Gastroesophageal sphincter (tissue), 4 donors: ENCODE results near the gene GIMAP2. TPM values are rescaled to one million over a fixed set of nuclear protein-coding genes. Genes with fewer than 3 reads are reported as not detected.

Experiments used
- ATAC-seq: fragments of 150-250 bp; one replicate; pipeline ENCODE4 v1.9.1; 2016; ENCODE audit warnings: mild to moderate bottlenecking, moderate library complexity
- H3K27ac ChIP-seq, 4 donors: fragments of 200-600 bp; sonication (generic) in 3 of 4; 1 replicate in 3 of 4; 2 replicates in 1 of 4; pipeline ENCODE4 v1.5.1; 2016 to 2019
- H3K27me3 ChIP-seq: fragments of 200-600 bp; sonication (generic); one replicate; pipeline ENCODE4 v1.5.1; 2019
- H3K36me3 ChIP-seq, 2 donors: fragments of 200-600 bp; sonication (generic); one replicate each; pipeline ENCODE4 v1.5.1; 2019; ENCODE audit warnings: control low read depth in 1 of 2
- H3K4me1 ChIP-seq, 3 donors: fragments of 200-600 bp; sonication (generic); 1 replicate in 2 of 3; 2 replicates in 1 of 3; pipeline ENCODE4 v1.5.1; 2016 to 2019; ENCODE audit warnings: control low read depth in 2 of 3
- H3K4me3 ChIP-seq, 2 donors: fragments of 200-600 bp; sonication (generic); one replicate each; pipeline ENCODE4 v1.5.1; 2019; ENCODE audit warnings: mild to moderate bottlenecking in 1 of 2, moderate library complexity in 1 of 2
- H3K9me3 ChIP-seq, 3 donors: fragments of 200-600 bp; sonication (generic); one replicate each; pipeline ENCODE4 v1.5.1; 2017 to 2019; ENCODE audit warnings: control low read depth in 2 of 3
- CTCF ChIP-seq, 4 experiments: fragments of 200-600 bp in 2 of 4; fragments of 450-650 bp in 2 of 4; sonication (generic) in 1 of 4; IDR thresholded peaks; one replicate each; pipeline ENCODE4 v1.5.1; 2017 to 2019; ENCODE audit warnings: antibody characterized with exemption in 4 of 4, mild to moderate bottlenecking in 2 of 4, moderate library complexity in 2 of 4
- EP300 ChIP-seq: sonication (generic); formaldehyde crosslinking; IDR thresholded peaks from one replicate; pipeline ENCODE4 v1.6.1; 2017; ENCODE audit warnings: antibody characterized with exemption, mild to moderate bottlenecking
- POLR2A ChIP-seq, 2 donors: fragments of 450-650 bp; IDR thresholded peaks; one replicate each; pipeline ENCODE4 v1.6.1; 2017; ENCODE audit warnings: antibody characterized with exemption in 2 of 2, mild to moderate bottlenecking in 2 of 2, moderate library complexity in 1 of 2
- POLR2AphosphoS5 ChIP-seq: sonication (generic); formaldehyde crosslinking; IDR thresholded peaks from one replicate; pipeline ENCODE4 v1.6.1; 2017; ENCODE audit warnings: antibody characterized with exemption
- WGBS, 2 donors: methylation state at CpG; one replicate each; pipeline ENCODE4 v1.1.5; 2018; ENCODE audit warnings: low coverage in 1 of 2; 5-methylcytosine and 5-hydroxymethylcytosine counted together
- total RNA-seq, 4 donors: library from RNA; depleted of rRNA; stranded (reverse); fragments of >200 nt; gene quantifications; one replicate each; pipeline ENCODE4 v1.1.0, GENCODE V29; 2016

Gene GIMAP2
- total RNA-seq, 4 donors from 2014 or later, result 3.3 to 14.9 (median 9.7) TPM

- no peak for ATAC-seq
- TF ChIP-seq EP300 (no peak), POLR2AphosphoS5 (no peak), CTCF (IDR thresholded peaks at IDR 0.05) (no peak), POLR2A (IDR thresholded peaks at IDR 0.05) (no peak)
- WGBS, 2 donors, result 85 to 89% methylated on average over 2 to 5 of the region's 5 CpGs
- peaks cover 0 to 10% (median 0%) of the 10 kb centered on the region in 3 donors for H3K9me3 ChIP-seq
- H3K36me3 ChIP-seq, result no peaks in the 10 kb centered on the region
- no peak overlapping the region for H3K27ac ChIP-seq
- peaks cover 3% of the 10 kb centered on the region for H3K27me3 ChIP-seq
- peaks cover 0 to 4% (median 0%) of the 10 kb centered on the region in 3 donors for H3K4me1 ChIP-seq
- no peak overlapping the region for H3K4me3 ChIP-seq
Observed at GRCh38 chr7:150733482-150734095, 48.1 kb downstream of the GIMAP2 start.

- WGBS, 2 donors, result 85 to 87% methylated on average over 3 of the region's 3 CpGs
- Histone ChIP-seq H3K9me3 (peaks cover 0 to 6% (median 0%) of the 10 kb centered on the region in 3 donors), H3K4me1 (peaks cover 0 to 4% (median 0%) of the 10 kb centered on the region in 3 donors), H3K36me3 (no peaks in the 10 kb centered on the region), H3K27me3 (peaks cover 3% of the 10 kb centered on the region), H3K27ac (no peak overlapping the region), H3K4me3 (no peak overlapping the region)
- no peak for TF ChIP-seq POLR2A (IDR thresholded peaks at IDR 0.05)
- ATAC-seq, result no peak
Observed at GRCh38 chr7:150734254-150734653, 48.7 kb downstream of the GIMAP2 start.

- WGBS, 2 donors, result 39 to 44% methylated on average over 2 to 3 of the region's 3 CpGs
- H3K27ac ChIP-seq, result no peak overlapping the region
Observed at GRCh38 chr7:150735596-150736358, 50.3 kb downstream of the GIMAP2 start.

GRCh38 chr7:150736864-150737263 lies 51.4 kb downstream of the GIMAP2 start:
- TF ChIP-seq POLR2A (IDR thresholded peaks at IDR 0.05) (no peak), EP300 (no peak), CTCF (IDR thresholded peaks at IDR 0.05) (no peak), POLR2AphosphoS5 (no peak)
- peak overlapping the region in 1 of 2 donors; percentile 50 for H3K4me3 ChIP-seq
- WGBS, 2 donors, result no CpG with 5 or more reads among the region's 4 CpGs

More at GRCh38 chr7:150735596-150736358, 50.3 kb downstream of the GIMAP2 start:
- no peak for ATAC-seq
- H3K4me3 ChIP-seq, result no peak overlapping the region
- no peaks in the 10 kb centered on the region for H3K9me3 ChIP-seq
- TF ChIP-seq POLR2AphosphoS5 (no peak), EP300 (no peak), POLR2A (IDR thresholded peaks at IDR 0.05) (no peak), CTCF (IDR thresholded peaks at IDR 0.05) (no peak)
- H3K27me3 ChIP-seq, result peaks cover 3% of the 10 kb centered on the region
- H3K4me1 ChIP-seq, result peaks cover 0 to 4% (median 0%) of the 10 kb centered on the region in 3 donors
- no peaks in the 10 kb centered on the region for H3K36me3 ChIP-seq

DNA sequence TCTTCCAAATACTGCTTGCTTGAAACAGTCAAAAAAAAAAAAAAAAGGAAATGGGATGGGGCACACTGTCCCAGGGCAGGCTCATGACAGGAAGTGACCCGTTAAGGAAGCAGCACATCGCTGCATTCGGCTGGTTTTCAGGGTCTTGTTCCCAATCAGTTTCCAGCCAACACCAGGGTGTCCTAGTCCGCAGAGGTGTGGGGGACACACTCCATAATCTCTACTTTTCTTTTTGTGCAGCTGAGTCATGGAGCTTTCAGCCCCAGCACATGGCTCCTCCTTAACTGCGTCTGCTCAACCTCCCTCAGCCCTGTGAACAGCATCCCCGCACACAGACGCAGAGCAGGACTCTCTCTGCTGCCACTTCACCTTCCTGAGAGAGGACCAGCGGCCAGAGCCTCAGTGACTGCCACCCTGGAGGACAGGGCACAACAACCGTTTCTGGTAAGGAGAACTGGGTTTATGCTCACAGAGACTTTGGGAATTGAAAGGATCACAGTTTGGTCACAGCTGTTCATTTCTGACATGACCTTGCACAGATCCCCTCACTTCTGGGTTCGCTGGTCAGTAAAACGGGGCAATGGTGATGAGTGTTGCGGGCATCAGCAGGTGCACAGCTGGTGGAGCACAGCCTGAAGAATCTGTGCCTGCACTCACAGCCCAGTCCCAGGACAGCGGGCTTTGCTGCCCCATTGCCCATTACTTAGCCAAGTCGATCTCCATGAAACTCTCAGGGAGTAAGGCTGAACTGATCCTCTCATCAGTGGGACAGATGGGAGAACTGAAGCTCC lies 52.0 kb downstream of the GIMAP2 start, which contains the start of gene GIMAP5:
GIMAP5 (plus strand) TSS at position 154 of the 791 bp plus-strand sequence. CDS start 3,467 bp downstream, outside the sequence.
- H3K36me3 ChIP-seq, result peaks cover 0 to 11% of the 10 kb centered on the region in 2 donors
- peak within 1 kb of the TSS; percentile 37 to 50 for H3K4me3 ChIP-seq
- peaks cover 3% of the 10 kb centered on the region for H3K27me3 ChIP-seq
- H3K4me1 ChIP-seq, result peaks cover 0 to 18% (median 0%) of the 10 kb centered on the region in 3 donors
- H3K9me3 ChIP-seq, result no peaks in the 10 kb centered on the region
- 43 to 73% methylated on average over 5 to 9 of the region's 14 CpGs for WGBS, 2 donors
- H3K27ac ChIP-seq, result peak within 1 kb of the TSS in 3 of 4 donors; percentile 65 to 78 (median 69)
- ATAC-seq, result peak; percentile 47
- TF ChIP-seq CTCF (IDR thresholded peaks at IDR 0.05) (no peak), EP300 (no peak), POLR2AphosphoS5 (no peak), POLR2A (IDR thresholded peaks at IDR 0.05) (peak in 1 of 2 donors; percentile 15)

More at GRCh38 chr7:150736864-150737263, 51.4 kb downstream of the GIMAP2 start:
- H3K4me1 ChIP-seq, result peaks cover 0 to 12% (median 0%) of the 10 kb centered on the region in 3 donors
- H3K27me3 ChIP-seq, result peaks cover 3% of the 10 kb centered on the region
- H3K36me3 ChIP-seq, result peaks cover 0 to 6% of the 10 kb centered on the region in 2 donors
- no peak for ATAC-seq
- no peaks in the 10 kb centered on the region for H3K9me3 ChIP-seq
- peak overlapping the region in 3 of 4 donors; percentile 65 to 78 (median 69) for H3K27ac ChIP-seq
